GM12873 (cell line): ENCODE measurements around the gene SESN3.

Experiments used
- CTCF ChIP-seq: IDR thresholded peaks from 2 replicates; pipeline ENCODE4 v1.5.1; 2012; ENCODE audit warnings: low read depth, mild to moderate bottlenecking, moderate library complexity, low read length, control low read depth; ENCODE audit not compliant: insufficient read depth; ENCODE audit errors: missing control alignments

Gene SESN3

GRCh38 chr11:95128602-95129001 is 102.4 kb downstream of the SESN3 start:
- no peak for TF ChIP-seq CTCF

GRCh38 chr11:95123556-95123955 is 107.4 kb downstream of the SESN3 start:
- no peak for TF ChIP-seq CTCF

GRCh38 chr11:95121698-95122097 is 109.3 kb downstream of the SESN3 start:
- no peak for TF ChIP-seq CTCF

GRCh38 chr11:95119361-95120060 is 111.5 kb downstream of the SESN3 start:
- TF ChIP-seq CTCF: no peak

GRCh38 chr11:95115597-95115996 is 115.4 kb downstream of the SESN3 start:
- TF ChIP-seq CTCF: no peak
